HepG2 (cell line): ENCODE results near the gene WWP2. TPM values are rescaled to one million over a fixed set of nuclear protein-coding genes. Genes with fewer than 3 reads are reported as not detected.

Source experiments
- EP300 ChIP-seq, 3 experiments: sonication (generic) in 1 of 3; formaldehyde crosslinking in 1 of 3; IDR thresholded peaks; 2 replicates each; pipeline versions ENCODE4 v1.5.1 to v1.6.1; 2011 to 2020; ENCODE audit warnings: low read depth in 2 of 3, low read length in 2 of 3, borderline replicate concordance in 1 of 3, improper control_type of control experiment in 1 of 3, mild to moderate bottlenecking in 1 of 3, missing genetic modification reagents in 1 of 3, moderate library complexity in 1 of 3
- KMT2A ChIP-seq: sonication (generic); formaldehyde crosslinking; IDR thresholded peaks from 2 replicates; pipeline ENCODE4 v1.4.0; 2020; ENCODE audit warnings: missing genetic modification reagents
- MAFG ChIP-seq: sonication (generic); formaldehyde crosslinking; IDR thresholded peaks from 2 replicates; pipeline ENCODE4 v1.5.1; 2020; ENCODE audit warnings: mild to moderate bottlenecking, missing genetic modification reagents
- SMAD3 ChIP-seq: sonication (generic); formaldehyde crosslinking; IDR thresholded peaks from 2 replicates; pipeline ENCODE4 v1.4.0; 2020; ENCODE audit warnings: missing genetic modification reagents
- ZNF160 ChIP-seq: sonication (generic); formaldehyde crosslinking; IDR thresholded peaks from 2 replicates; pipeline ENCODE4 v1.8.0; 2022; ENCODE audit warnings: mild to moderate bottlenecking, inconsistent platforms, missing genetic modification reagents
- ZNF30 ChIP-seq: sonication (generic); formaldehyde crosslinking; IDR thresholded peaks from 2 replicates; pipeline ENCODE4 v1.5.0; 2020; ENCODE audit warnings: mild to moderate bottlenecking, missing genetic modification reagents
- polyA plus RNA-seq, 8 experiments: library from polyadenylated mRNA; depleted of rRNA in 3 of 8; stranded (reverse) in 7 of 8; unstranded in 1 of 8; fragments of >200 nt; fragmentation: Illumina TruSeq in 4 of 8; extraction: Trizol in 4 of 8; gene quantifications; 2 replicates each; pipeline versions ENCODE4 v1.2.1 to v1.2.3, GENCODE V29; 2011 to 2016; ENCODE audit warnings: low read depth in 4 of 8, missing spikeins in 1 of 8, mixed read lengths in 1 of 8; ENCODE audit not compliant: insufficient read depth in 1 of 8
- total RNA-seq, 5 experiments: library from RNA; depleted of rRNA; stranded (reverse); fragments of >200 nt; fragmentation: Illumina TruSeq; extraction: Trizol; gene quantifications; 2 replicates each; pipeline ENCODE4 v1.2.3, GENCODE V29; 2016; ENCODE audit warnings: low read depth in 1 of 5
- TF ChIP-seq, protein P1 (sequence below): sonication (generic); formaldehyde crosslinking; IDR thresholded peaks from 2 replicates; pipeline ENCODE4 v1.4.0; 2020; ENCODE audit warnings: missing genetic modification reagents
- TF ChIP-seq, protein P2 (sequence below): sonication (generic); formaldehyde crosslinking; IDR thresholded peaks from 2 replicates; pipeline ENCODE4 v1.9.0; 2022; ENCODE audit warnings: missing genetic modification reagents, mild to moderate bottlenecking, borderline replicate concordance
- TF ChIP-seq, protein P3 (sequence below): sonication (generic); formaldehyde crosslinking; IDR thresholded peaks from 2 replicates; pipeline ENCODE4 v1.4.0; 2020; ENCODE audit warnings: mild to moderate bottlenecking, missing genetic modification reagents
- TF ChIP-seq, protein P4 (sequence below): sonication (generic); formaldehyde crosslinking; IDR thresholded peaks from 2 replicates; pipeline ENCODE4 v1.5.1; 2020; ENCODE audit warnings: mild to moderate bottlenecking, missing genetic modification reagents, borderline replicate concordance
- TF ChIP-seq, protein P5 (sequence below): sonication (generic); formaldehyde crosslinking; IDR thresholded peaks from 2 replicates; pipeline ENCODE4 v1.8.0; 2022; ENCODE audit warnings: missing genetic modification reagents, mild to moderate bottlenecking, inconsistent platforms, borderline replicate concordance

Gene WWP2
- total and polyA plus RNA-seq, 2 of the 13 experiments (the other 11 are each of a cell fraction or from before 2014, with no cell fraction given), result 11.4 to 28.2 TPM

DNA sequence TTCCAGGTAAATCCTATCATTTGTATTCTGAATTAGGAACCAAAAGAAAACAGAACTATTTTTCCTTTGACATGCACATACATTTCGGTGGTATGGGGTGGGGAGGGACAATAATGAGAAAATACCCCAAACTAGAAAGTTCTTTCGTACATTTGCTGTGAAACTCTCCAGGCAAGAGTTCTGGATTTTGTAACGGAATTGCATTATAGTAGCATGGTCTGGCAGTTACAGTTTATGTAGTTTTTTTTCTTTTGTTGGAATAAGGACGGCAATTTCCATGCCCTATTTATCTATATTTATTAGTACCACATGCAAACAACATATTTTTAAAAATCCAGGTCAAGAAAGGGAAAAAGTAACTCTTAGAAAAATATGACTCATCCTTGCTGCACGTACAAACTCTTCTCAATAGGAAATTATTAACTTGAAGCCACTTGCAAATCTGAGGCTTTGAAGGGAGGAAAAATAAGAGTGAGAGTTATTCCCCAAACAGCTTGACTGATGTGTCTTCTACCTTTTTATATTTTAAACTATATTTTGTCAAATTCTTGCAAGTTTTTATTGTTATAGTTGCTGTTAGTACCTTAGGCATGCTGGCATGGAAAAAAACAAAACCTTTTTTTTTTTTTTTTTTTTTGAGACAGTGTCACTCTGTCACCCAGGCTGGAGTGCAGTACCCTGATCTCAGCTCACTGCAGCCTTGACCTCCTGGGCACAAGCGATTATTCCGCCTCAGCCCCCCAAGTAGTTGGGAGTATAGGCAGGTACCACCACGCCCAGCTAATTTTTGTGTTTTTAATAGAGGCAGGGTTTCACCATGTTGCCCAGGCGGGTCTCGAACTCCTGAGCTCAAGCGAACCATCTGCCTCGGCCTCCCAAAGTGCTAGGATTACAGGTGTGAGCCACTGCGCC lies 69.3 kb downstream of the WWP2 start (continued):
- TF ChIP-seq, protein P1, sequence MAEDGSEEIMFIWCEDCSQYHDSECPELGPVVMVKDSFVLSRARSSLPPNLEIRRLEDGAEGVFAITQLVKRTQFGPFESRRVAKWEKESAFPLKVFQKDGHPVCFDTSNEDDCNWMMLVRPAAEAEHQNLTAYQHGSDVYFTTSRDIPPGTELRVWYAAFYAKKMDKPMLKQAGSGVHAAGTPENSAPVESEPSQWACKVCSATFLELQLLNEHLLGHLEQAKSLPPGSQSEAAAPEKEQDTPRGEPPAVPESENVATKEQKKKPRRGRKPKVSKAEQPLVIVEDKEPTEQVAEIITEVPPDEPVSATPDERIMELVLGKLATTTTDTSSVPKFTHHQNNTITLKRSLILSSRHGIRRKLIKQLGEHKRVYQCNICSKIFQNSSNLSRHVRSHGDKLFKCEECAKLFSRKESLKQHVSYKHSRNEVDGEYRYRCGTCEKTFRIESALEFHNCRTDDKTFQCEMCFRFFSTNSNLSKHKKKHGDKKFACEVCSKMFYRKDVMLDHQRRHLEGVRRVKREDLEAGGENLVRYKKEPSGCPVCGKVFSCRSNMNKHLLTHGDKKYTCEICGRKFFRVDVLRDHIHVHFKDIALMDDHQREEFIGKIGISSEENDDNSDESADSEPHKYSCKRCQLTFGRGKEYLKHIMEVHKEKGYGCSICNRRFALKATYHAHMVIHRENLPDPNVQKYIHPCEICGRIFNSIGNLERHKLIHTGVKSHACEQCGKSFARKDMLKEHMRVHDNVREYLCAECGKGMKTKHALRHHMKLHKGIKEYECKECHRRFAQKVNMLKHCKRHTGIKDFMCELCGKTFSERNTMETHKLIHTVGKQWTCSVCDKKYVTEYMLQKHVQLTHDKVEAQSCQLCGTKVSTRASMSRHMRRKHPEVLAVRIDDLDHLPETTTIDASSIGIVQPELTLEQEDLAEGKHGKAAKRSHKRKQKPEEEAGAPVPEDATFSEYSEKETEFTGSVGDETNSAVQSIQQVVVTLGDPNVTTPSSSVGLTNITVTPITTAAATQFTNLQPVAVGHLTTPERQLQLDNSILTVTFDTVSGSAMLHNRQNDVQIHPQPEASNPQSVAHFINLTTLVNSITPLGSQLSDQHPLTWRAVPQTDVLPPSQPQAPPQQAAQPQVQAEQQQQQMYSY (CRISPR knock-in tag), result no peak
- TF ChIP-seq, protein P2, sequence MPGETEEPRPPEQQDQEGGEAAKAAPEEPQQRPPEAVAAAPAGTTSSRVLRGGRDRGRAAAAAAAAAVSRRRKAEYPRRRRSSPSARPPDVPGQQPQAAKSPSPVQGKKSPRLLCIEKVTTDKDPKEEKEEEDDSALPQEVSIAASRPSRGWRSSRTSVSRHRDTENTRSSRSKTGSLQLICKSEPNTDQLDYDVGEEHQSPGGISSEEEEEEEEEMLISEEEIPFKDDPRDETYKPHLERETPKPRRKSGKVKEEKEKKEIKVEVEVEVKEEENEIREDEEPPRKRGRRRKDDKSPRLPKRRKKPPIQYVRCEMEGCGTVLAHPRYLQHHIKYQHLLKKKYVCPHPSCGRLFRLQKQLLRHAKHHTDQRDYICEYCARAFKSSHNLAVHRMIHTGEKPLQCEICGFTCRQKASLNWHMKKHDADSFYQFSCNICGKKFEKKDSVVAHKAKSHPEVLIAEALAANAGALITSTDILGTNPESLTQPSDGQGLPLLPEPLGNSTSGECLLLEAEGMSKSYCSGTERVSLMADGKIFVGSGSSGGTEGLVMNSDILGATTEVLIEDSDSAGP (CRISPR knock-in tag), result 0 out of 2 replicates have a peak, but pooled peaks have one; percentile 22
- TF ChIP-seq, protein P3, sequence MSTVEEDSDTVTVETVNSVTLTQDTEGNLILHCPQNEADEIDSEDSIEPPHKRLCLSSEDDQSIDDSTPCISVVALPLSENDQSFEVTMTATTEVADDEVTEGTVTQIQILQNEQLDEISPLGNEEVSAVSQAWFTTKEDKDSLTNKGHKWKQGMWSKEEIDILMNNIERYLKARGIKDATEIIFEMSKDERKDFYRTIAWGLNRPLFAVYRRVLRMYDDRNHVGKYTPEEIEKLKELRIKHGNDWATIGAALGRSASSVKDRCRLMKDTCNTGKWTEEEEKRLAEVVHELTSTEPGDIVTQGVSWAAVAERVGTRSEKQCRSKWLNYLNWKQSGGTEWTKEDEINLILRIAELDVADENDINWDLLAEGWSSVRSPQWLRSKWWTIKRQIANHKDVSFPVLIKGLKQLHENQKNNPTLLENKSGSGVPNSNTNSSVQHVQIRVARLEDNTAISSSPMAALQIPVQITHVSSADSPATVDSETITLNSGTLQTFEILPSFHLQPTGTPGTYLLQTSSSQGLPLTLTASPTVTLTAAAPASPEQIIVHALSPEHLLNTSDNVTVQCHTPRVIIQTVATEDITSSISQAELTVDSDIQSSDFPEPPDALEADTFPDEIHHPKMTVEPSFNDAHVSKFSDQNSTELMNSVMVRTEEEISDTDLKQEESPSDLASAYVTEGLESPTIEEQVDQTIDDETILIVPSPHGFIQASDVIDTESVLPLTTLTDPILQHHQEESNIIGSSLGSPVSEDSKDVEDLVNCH (CRISPR knock-in tag), result no peak
- TF ChIP-seq KMT2A (no peak), EP300 (IDR thresholded peaks at IDR 0.05; ENCODE audit: low read depth in 2 of 2, low read length in 2 of 2) (peak in 1 of 2 experiments; percentile 66; a peak in 1 of 4 replicates), EP300 (CRISPR knock-in tag; IDR thresholded peaks at IDR 0.05; ENCODE audit: borderline replicate concordance) (no peak), SMAD3 (CRISPR knock-in tag) (no peak; the same call in 1 of the 2 replicates), MAFG (CRISPR knock-in tag) (no peak), ZNF160 (no peak), ZNF30 (no peak)
- TF ChIP-seq, protein P4, sequence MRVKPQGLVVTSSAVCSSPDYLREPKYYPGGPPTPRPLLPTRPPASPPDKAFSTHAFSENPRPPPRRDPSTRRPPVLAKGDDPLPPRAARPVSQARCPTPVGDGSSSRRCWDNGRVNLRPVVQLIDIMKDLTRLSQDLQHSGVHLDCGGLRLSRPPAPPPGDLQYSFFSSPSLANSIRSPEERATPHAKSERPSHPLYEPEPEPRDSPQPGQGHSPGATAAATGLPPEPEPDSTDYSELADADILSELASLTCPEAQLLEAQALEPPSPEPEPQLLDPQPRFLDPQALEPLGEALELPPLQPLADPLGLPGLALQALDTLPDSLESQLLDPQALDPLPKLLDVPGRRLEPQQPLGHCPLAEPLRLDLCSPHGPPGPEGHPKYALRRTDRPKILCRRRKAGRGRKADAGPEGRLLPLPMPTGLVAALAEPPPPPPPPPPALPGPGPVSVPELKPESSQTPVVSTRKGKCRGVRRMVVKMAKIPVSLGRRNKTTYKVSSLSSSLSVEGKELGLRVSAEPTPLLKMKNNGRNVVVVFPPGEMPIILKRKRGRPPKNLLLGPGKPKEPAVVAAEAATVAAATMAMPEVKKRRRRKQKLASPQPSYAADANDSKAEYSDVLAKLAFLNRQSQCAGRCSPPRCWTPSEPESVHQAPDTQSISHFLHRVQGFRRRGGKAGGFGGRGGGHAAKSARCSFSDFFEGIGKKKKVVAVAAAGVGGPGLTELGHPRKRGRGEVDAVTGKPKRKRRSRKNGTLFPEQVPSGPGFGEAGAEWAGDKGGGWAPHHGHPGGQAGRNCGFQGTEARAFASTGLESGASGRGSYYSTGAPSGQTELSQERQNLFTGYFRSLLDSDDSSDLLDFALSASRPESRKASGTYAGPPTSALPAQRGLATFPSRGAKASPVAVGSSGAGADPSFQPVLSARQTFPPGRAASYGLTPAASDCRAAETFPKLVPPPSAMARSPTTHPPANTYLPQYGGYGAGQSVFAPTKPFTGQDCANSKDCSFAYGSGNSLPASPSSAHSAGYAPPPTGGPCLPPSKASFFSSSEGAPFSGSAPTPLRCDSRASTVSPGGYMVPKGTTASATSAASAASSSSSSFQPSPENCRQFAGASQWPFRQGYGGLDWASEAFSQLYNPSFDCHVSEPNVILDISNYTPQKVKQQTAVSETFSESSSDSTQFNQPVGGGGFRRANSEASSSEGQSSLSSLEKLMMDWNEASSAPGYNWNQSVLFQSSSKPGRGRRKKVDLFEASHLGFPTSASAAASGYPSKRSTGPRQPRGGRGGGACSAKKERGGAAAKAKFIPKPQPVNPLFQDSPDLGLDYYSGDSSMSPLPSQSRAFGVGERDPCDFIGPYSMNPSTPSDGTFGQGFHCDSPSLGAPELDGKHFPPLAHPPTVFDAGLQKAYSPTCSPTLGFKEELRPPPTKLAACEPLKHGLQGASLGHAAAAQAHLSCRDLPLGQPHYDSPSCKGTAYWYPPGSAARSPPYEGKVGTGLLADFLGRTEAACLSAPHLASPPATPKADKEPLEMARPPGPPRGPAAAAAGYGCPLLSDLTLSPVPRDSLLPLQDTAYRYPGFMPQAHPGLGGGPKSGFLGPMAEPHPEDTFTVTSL (CRISPR knock-in tag), result peak; percentile 67; the same call in 1 of the 2 replicates
- TF ChIP-seq, protein P5, sequence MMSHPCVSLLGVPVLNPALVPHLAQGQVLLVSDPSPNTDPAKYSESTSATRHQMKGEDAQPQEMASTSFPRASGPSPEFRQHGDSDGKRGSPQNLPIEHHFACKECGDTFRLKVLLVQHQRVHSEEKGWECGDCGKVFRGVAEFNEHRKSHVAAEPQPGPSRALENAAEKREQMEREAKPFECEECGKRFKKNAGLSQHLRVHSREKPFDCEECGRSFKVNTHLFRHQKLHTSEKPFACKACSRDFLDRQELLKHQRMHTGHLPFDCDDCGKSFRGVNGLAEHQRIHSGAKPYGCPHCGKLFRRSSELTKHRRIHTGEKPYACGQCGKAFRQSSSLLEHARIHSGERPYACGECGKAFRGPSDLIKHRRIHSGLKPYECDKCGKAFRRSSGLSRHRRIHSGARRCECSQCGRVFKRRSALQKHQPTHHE (CRISPR knock-in tag), result no peak
